ENCODE results near the gene SERTM1.

GRCh38 chr13:36725936-36726335 lies 52.1 kb downstream of the SERTM1 start:
- TF ChIP-seq CTCF (conservative IDR thresholded peaks at IDR 0.05): no peak
- no peak for TF ChIP-seq ZFX (IDR thresholded peaks at IDR 0.05)
